ENCODE data around the gene GRM7. TPM values are rescaled to one million over a fixed set of nuclear protein-coding genes. Genes with fewer than 3 reads are reported as not detected.

GRM7 gene
- total RNA-seq, 1 experiment from 2014 or later = 0.28 TPM

DNA sequence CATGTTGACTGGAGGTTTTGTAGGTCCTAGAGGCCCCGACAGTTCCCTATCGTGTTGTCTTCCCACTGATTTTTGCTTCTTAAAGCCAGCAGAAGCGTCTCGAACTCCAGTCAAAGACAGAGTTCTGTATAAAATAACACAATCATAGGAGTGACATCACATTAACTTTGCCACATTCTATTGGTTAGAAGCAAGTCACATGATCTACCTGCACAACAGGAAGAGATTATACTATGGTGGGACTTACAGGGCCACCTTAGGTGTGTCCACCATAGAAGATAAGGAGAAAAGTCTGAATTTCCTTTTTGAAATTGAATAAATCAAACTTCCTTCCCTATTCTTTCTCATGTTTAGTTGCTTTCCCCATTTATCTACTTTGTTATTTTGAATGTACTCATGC, 365.5 kb downstream of the GRM7 start:
- Histone ChIP-seq H4K20me1 (ENCODE audit: control insufficient read depth, insufficient read depth, insufficient read length) (no peaks in the 10 kb centered on the region), H3K23ac (ENCODE audit: insufficient read length, low read depth, low read length) (no peak overlapping the region), H3K18ac (ENCODE audit: insufficient read length, low read depth, low read length) (no peak overlapping the region), H3K4ac (ENCODE audit: low read depth, low read length) (no peak overlapping the region), H3K27me3 (ENCODE audit: insufficient read depth, low read length) (no peaks in the 10 kb centered on the region), H3K4me2 (ENCODE audit: insufficient read depth, insufficient read length, low read length) (no peak overlapping the region), H2BK120ac (ENCODE audit: low read depth, low read length, poor library complexity, severe bottlenecking) (no peak overlapping the region), H2BK20ac (ENCODE audit: low read depth, low read length, poor library complexity, severe bottlenecking) (no peak overlapping the region), H2AK5ac (ENCODE audit: insufficient read length, low read length) (no peak overlapping the region), H2BK5ac (ENCODE audit: insufficient read length, low read length) (no peak overlapping the region), H3K4me1 (ENCODE audit: insufficient read depth, low read length) (no peaks in the 10 kb centered on the region), H3K79me2 (ENCODE audit: insufficient read depth, low read length) (no peaks in the 10 kb centered on the region), H4K5ac (ENCODE audit: insufficient read length, low read depth, low read length) (no peak overlapping the region), H3K27ac (ENCODE audit: insufficient read length, low read depth, low read length) (no peak overlapping the region), H3K79me1 (ENCODE audit: insufficient read depth, low read depth, low read length, poor library complexity, severe bottlenecking) (no peaks in the 10 kb centered on the region), H2BK12ac (ENCODE audit: insufficient read length, low read depth, low read length) (no peak overlapping the region), H3T11ph (ENCODE audit: low read length) (no peak overlapping the region), H2AFZ (ENCODE audit: low read length) (no peak overlapping the region), H4K91ac (ENCODE audit: insufficient read length, low read depth, low read length) (no peak overlapping the region), H3K14ac (ENCODE audit: insufficient read depth, low read length) (no peak overlapping the region), H3K9ac (ENCODE audit: extremely low read depth, insufficient read length, low read length) (no peak overlapping the region), H3K23me2 (ENCODE audit: insufficient read length, low read depth, low read length, poor library complexity, severe bottlenecking) (no peaks in the 10 kb centered on the region), H3K9me3 (ENCODE audit: control insufficient read depth, low read depth, low read length) (no peaks in the 10 kb centered on the region), H4K8ac (replicated peaks; ENCODE audit: insufficient read length, low read depth, low read length) (no peak overlapping the region), H2BK15ac (ENCODE audit: low read depth, low read length) (no peak overlapping the region), H3K56ac (ENCODE audit: insufficient read length, low read depth, low read length) (no peak overlapping the region)
- no CpG with 5 or more reads among the region's 4 CpGs for WGBS (ENCODE audit: extremely low coverage, insufficient read length, low lambda C conversion rate)
- Mint-ChIP-seq H3K4me3 (no peak overlapping the region), H3K9me3 (no peaks in the 10 kb centered on the region; a peak in 1 of 5 replicates), H3K4me1 (peaks cover 11 to 14% of the 10 kb centered on the region in 2 experiments), H3K36me3 (ENCODE audit: insufficient read depth in 1 of 3, low read depth in 3 of 3) (no peaks in the 10 kb centered on the region), H3K27me3 (ENCODE audit: low read depth) (no peaks in the 10 kb centered on the region), H3K27ac (peak overlapping the region in 2 of 3 experiments; percentile 48 to 58; a peak in 2 of 7 replicates)
- DNase-seq = no peak
- TF ChIP-seq, protein P1, sequence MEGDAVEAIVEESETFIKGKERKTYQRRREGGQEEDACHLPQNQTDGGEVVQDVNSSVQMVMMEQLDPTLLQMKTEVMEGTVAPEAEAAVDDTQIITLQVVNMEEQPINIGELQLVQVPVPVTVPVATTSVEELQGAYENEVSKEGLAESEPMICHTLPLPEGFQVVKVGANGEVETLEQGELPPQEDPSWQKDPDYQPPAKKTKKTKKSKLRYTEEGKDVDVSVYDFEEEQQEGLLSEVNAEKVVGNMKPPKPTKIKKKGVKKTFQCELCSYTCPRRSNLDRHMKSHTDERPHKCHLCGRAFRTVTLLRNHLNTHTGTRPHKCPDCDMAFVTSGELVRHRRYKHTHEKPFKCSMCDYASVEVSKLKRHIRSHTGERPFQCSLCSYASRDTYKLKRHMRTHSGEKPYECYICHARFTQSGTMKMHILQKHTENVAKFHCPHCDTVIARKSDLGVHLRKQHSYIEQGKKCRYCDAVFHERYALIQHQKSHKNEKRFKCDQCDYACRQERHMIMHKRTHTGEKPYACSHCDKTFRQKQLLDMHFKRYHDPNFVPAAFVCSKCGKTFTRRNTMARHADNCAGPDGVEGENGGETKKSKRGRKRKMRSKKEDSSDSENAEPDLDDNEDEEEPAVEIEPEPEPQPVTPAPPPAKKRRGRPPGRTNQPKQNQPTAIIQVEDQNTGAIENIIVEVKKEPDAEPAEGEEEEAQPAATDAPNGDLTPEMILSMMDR (conservative IDR thresholded peaks at IDR 0.05) = no peak
